Fibroblast of lung (primary cell): Measurements from ENCODE around the gene CALD1. TPM values are rescaled to one million over a fixed set of nuclear protein-coding genes. Genes with fewer than 3 reads are reported as not detected.

Experiments
- DNase-seq, 2 donors: peaks; one replicate each; pipeline versions ENCODE4 v3.0.0 to v3.0.0-alpha.2; 2010; ENCODE audit warnings: low read depth in 2 of 2
- H2AFZ ChIP-seq: 2 replicates; pipeline ENCODE4 v1.5.1; 2012; ENCODE audit warnings: low read length, control low read depth, inconsistent platforms
- H3K27ac ChIP-seq: 2 replicates; pipeline ENCODE4 v1.5.1; 2011; ENCODE audit warnings: low read length, control low read depth; ENCODE audit not compliant: insufficient read depth
- H3K27me3 ChIP-seq: 2 replicates; pipeline ENCODE4 v1.5.1; 2011; ENCODE audit warnings: mild to moderate bottlenecking, low read length; ENCODE audit not compliant: control insufficient read depth, insufficient read depth
- H3K36me3 ChIP-seq: 2 replicates; pipeline ENCODE4 v1.5.1; 2011; ENCODE audit warnings: low read length; ENCODE audit not compliant: control insufficient read depth, insufficient read depth
- H3K4me1 ChIP-seq: 2 replicates; pipeline ENCODE4 v1.5.1; 2011; ENCODE audit warnings: low read length; ENCODE audit not compliant: control insufficient read depth, insufficient read depth; ENCODE audit errors: extremely low read depth
- H3K4me2 ChIP-seq: 2 replicates; pipeline ENCODE4 v1.5.1; 2011; ENCODE audit warnings: low read length, control low read depth; ENCODE audit not compliant: insufficient read depth; ENCODE audit errors: extremely low read depth
- H3K4me3 ChIP-seq, 4 experiments: fragments of 200-600 bp in 1 of 4; sonication (generic) in 1 of 4; replicated peaks in 1 of 4; 2 replicates each; pipeline ENCODE4 v1.5.1; 2011 to 2016; ENCODE audit warnings: low read length in 4 of 4, low read depth in 3 of 4, mild to moderate bottlenecking in 3 of 4, control low read depth in 2 of 4, inconsistent platforms in 1 of 4, mixed read lengths in 1 of 4; ENCODE audit not compliant: insufficient read depth in 1 of 4; ENCODE audit errors: control extremely low read depth in 1 of 4
- H3K79me2 ChIP-seq: 2 replicates; pipeline ENCODE4 v1.5.1; 2012; ENCODE audit warnings: mild to moderate bottlenecking, low read length, inconsistent platforms; ENCODE audit not compliant: control insufficient read depth, insufficient read depth
- H3K9ac ChIP-seq: 2 replicates; pipeline ENCODE4 v1.5.1; 2011; ENCODE audit warnings: mild to moderate bottlenecking, low read length, control low read depth; ENCODE audit not compliant: insufficient read depth
- H3K9me3 ChIP-seq: 2 replicates; pipeline ENCODE4 v1.5.1; 2012; ENCODE audit warnings: low read depth, low read length; ENCODE audit not compliant: control insufficient read depth, insufficient read depth
- H4K20me1 ChIP-seq: 2 replicates; pipeline ENCODE4 v1.5.1; 2011; ENCODE audit warnings: low read length; ENCODE audit not compliant: control insufficient read depth, insufficient read depth; ENCODE audit errors: extremely low read depth
- EZH2 ChIP-seq: IDR thresholded peaks from 2 replicates; pipeline ENCODE4 v1.5.1; 2012; ENCODE audit warnings: low read length, control low read depth, mild to moderate bottlenecking; ENCODE audit errors: missing control alignments
- polyA plus RNA-seq, 2 donors: library from polyadenylated mRNA; depleted of rRNA in 1 of 2; stranded (reverse) in 1 of 2; unstranded in 1 of 2; fragments of >200 nt; gene quantifications; 2 replicates each; pipeline ENCODE4 v1.2.1, GENCODE V29; 2011 to 2012; ENCODE audit warnings: missing spikeins in 1 of 2
- total RNA-seq: library from RNA; depleted of rRNA; stranded (reverse); fragments of >200 nt; gene quantifications from 2 replicates; pipeline ENCODE4 v1.2.1, GENCODE V29; 2014
- TF ChIP-seq, protein P1 (sequence below), 2 donors: IDR thresholded peaks in 1 of 2; conservative IDR thresholded peaks in 1 of 2; 1 replicate in 1 of 2; 2 replicates in 1 of 2; pipeline ENCODE4 v1.5.1; 2011 to 2012; ENCODE audit warnings: low read length in 2 of 2, control low read depth in 1 of 2, inconsistent platforms in 1 of 2, low read depth in 1 of 2, mild to moderate bottlenecking in 1 of 2

CALD1 gene
- total and polyA plus RNA-seq, 2 donors (not counting 1 experiment from before 2014, with no cell fraction given), result 343 to 1,187 TPM

GRCh38 chr7:134755422-134756022 is 23.9 kb upstream of the CALD1 start:
- H3K36me3 ChIP-seq, result no peaks in the 10 kb centered on the region
- H3K9ac ChIP-seq, result no peak overlapping the region
- no peak for TF ChIP-seq EZH2
- TF ChIP-seq, protein P1, sequence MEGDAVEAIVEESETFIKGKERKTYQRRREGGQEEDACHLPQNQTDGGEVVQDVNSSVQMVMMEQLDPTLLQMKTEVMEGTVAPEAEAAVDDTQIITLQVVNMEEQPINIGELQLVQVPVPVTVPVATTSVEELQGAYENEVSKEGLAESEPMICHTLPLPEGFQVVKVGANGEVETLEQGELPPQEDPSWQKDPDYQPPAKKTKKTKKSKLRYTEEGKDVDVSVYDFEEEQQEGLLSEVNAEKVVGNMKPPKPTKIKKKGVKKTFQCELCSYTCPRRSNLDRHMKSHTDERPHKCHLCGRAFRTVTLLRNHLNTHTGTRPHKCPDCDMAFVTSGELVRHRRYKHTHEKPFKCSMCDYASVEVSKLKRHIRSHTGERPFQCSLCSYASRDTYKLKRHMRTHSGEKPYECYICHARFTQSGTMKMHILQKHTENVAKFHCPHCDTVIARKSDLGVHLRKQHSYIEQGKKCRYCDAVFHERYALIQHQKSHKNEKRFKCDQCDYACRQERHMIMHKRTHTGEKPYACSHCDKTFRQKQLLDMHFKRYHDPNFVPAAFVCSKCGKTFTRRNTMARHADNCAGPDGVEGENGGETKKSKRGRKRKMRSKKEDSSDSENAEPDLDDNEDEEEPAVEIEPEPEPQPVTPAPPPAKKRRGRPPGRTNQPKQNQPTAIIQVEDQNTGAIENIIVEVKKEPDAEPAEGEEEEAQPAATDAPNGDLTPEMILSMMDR (conservative IDR thresholded peaks at IDR 0.05 in 1 of 2, IDR thresholded peaks at IDR 0.05 in 1 of 2; ENCODE audit: low read depth in 1 of 2, low read length in 2 of 2), result peak; percentile 69 to 81
- H3K27me3 ChIP-seq, result no peaks in the 10 kb centered on the region
- DNase-seq, result peak; percentile 35 to 58
- no peak overlapping the region for H3K27ac ChIP-seq
- H3K9me3 ChIP-seq, result no peaks in the 10 kb centered on the region
- no peaks in the 10 kb centered on the region for H4K20me1 ChIP-seq
- H3K4me3 ChIP-seq, result no peak overlapping the region
- H3K79me2 ChIP-seq, result no peaks in the 10 kb centered on the region
- H3K4me1 ChIP-seq, result no peaks in the 10 kb centered on the region
- no peak overlapping the region for H3K4me2 ChIP-seq
- H2AFZ ChIP-seq, result no peak overlapping the region

DNA sequence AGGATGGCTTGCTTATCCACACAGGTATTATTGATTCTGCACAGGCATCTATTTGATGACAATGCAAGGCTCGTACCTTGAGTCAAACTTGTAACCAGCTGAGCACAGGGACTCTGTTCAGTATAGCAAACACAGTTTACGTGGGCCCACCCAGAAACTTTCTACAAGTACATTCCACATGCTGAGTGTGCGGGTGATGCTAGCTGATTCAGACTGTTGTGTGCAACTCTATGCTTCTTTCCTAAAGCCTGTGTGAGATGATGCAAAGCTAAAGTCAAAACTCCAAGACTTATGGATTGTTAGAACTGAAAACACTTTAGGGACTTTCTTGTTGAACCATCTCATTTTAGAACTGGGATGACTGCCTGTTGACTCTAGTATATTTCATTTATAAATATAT is 21.5 kb upstream of the CALD1 start:
- H3K36me3 ChIP-seq, result no peaks in the 10 kb centered on the region
- no peaks in the 10 kb centered on the region for H3K27me3 ChIP-seq
- no peaks in the 10 kb centered on the region for H3K79me2 ChIP-seq
- H3K4me2 ChIP-seq, result no peak overlapping the region
- H3K4me1 ChIP-seq, result peaks cover 5% of the 10 kb centered on the region
- H3K9me3 ChIP-seq, result no peaks in the 10 kb centered on the region
- DNase-seq, result peak in 1 of 2 donors; percentile 51
- TF ChIP-seq EZH2, result no peak
- TF ChIP-seq, protein P1 (conservative IDR thresholded peaks at IDR 0.05 in 1 of 2, IDR thresholded peaks at IDR 0.05 in 1 of 2; ENCODE audit: low read depth in 1 of 2, low read length in 2 of 2), result no peak
- H3K27ac ChIP-seq, result no peak overlapping the region
- H2AFZ ChIP-seq, result no peak overlapping the region
- no peaks in the 10 kb centered on the region for H4K20me1 ChIP-seq
- no peak overlapping the region for H3K9ac ChIP-seq
- no peak overlapping the region for H3K4me3 ChIP-seq

GRCh38 chr7:134758981-134759380 is 20.5 kb upstream of the CALD1 start:
- TF ChIP-seq EZH2, result no peak
- TF ChIP-seq, protein P1 (conservative IDR thresholded peaks at IDR 0.05 in 1 of 2, IDR thresholded peaks at IDR 0.05 in 1 of 2; ENCODE audit: low read depth in 1 of 2, low read length in 2 of 2), result no peak
- DNase-seq, result no peak
- H3K36me3 ChIP-seq, result no peaks in the 10 kb centered on the region

More at GRCh38 chr7:134758981-134759380, 20.5 kb upstream of the CALD1 start:
- H3K27ac ChIP-seq, result no peak overlapping the region
- no peak overlapping the region for H3K4me2 ChIP-seq
- H3K4me1 ChIP-seq, result peaks cover 5% of the 10 kb centered on the region
- no peaks in the 10 kb centered on the region for H3K79me2 ChIP-seq
- H3K4me3 ChIP-seq, result no peak overlapping the region
- H2AFZ ChIP-seq, result no peak overlapping the region
- H3K9me3 ChIP-seq, result no peaks in the 10 kb centered on the region
- H3K27me3 ChIP-seq, result no peaks in the 10 kb centered on the region
- H3K9ac ChIP-seq, result no peak overlapping the region
- no peaks in the 10 kb centered on the region for H4K20me1 ChIP-seq
